Activated naive CD8-positive, alpha-beta T cell treated with anti-CD3 and anti-CD28 coated beads, Interleukin-2, amount 10 ng/mL, durations not matched to agents 7 days and 5 days (primary cell): ENCODE results near the gene DCST2. TPM values are rescaled to one million over a fixed set of nuclear protein-coding genes. Genes with fewer than 3 reads are reported as not detected.

Experiments used
- ATAC-seq: fragments of 150-1000 bp; cut with Tn5 transposase; one replicate; pipeline ENCODE4 v1.10.0; 2021; ENCODE audit warnings: low read depth, moderate library complexity
- POLR2A ChIA-PET: fragments of 350-600 bp; sonication (Branson Sonifier 250); formaldehyde crosslinking; loops from one replicate; lab custom pipeline; 2021; ENCODE audit warnings: antibody characterized with exemption; lab: Charles Lee
- DNase-seq: peaks from one replicate; pipeline ENCODE4 v3.0.0; 2021
- H3K27ac Mint-ChIP-seq: one replicate; pipeline ENCODE4 v1.8.0; 2022; ENCODE audit warnings: mild to moderate bottlenecking, mixed read lengths
- H3K27me3 Mint-ChIP-seq: one replicate; pipeline ENCODE4 v1.8.0; 2022; ENCODE audit warnings: mild to moderate bottlenecking, moderate library complexity, mixed read lengths
- H3K36me3 Mint-ChIP-seq: one replicate; pipeline ENCODE4 v1.8.0; 2021; ENCODE audit warnings: mild to moderate bottlenecking, mixed read lengths
- H3K4me1 Mint-ChIP-seq: one replicate; pipeline ENCODE4 v1.8.0; 2021; ENCODE audit warnings: mixed read lengths
- H3K4me3 Mint-ChIP-seq: one replicate; pipeline ENCODE4 v1.8.0; 2022; ENCODE audit warnings: mild to moderate bottlenecking, moderate library complexity, mixed read lengths
- H3K9me3 Mint-ChIP-seq: one replicate; pipeline ENCODE4 v1.8.0; 2021; ENCODE audit warnings: mixed read lengths
- total RNA-seq, 2 experiments: library from RNA; stranded (reverse); gene quantifications; one replicate each; pipeline ENCODE4 v1.2.3, GENCODE V29; 2021

DCST2 gene
- total RNA-seq, 2 experiments from 2014 or later = 0.91 to 1.4 TPM

DNA sequence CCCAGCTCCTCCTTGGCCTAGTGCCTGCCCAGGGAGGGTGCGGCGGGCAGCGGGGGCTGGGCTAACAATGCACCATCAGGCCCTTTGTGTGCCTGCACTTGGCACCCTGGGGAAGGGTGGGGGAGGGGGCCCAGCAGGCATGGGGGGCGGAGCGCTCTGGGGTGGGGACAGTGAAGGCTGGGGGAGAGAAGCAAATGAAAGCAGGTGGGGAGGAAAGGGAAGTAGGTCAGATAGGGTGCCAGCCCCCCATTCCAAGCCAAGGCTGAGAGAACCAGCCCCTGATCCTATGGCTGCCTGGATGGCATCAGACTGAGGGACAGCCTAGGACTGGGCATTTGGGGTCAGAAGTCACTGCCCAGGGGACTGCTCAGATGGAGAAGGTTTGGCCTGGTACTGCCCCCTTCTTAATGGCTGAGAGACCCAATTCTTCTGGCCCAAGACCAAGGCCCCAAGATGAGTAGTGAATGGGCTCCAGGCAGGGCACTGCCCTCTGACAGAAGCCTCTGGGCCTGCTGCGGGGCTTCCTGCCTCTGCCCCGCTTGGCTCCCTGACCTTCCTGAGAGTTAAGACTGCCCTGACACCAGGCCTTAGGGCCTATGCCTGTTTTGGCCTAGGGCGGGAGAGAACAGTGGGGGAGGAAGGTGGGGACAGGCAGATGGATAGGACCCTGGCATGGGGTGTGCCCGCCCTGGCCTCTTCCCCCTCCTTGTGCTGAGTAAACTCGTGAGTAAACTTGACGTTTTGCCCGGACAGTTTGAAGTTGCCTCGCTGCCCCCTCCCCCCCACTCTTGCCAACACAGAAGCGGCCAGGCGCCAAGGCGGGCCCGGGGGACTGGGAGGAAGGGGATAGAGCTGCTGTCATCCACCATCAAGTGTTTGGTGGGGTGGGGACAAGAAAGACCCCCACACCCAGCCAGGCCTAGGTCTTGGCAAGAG is 28.2 kb downstream of the DCST2 start:
- DNase-seq (no peak), ATAC-seq (no peak)
- Mint-ChIP-seq H3K27me3 (no peaks in the 10 kb centered on the region), H3K4me1 (peaks cover 45% of the 10 kb centered on the region), H3K9me3 (no peaks in the 10 kb centered on the region), H3K27ac (peak overlapping the region; percentile 97), H3K36me3 (no peaks in the 10 kb centered on the region), H3K4me3 (peak overlapping the region; percentile 39)
- POLR2A ChIA-PET = interaction anchor here (0.7 to 1.5 kb wide), 2 partner anchors 10 to 22 kb away, joined by 3 to 6 read pairs; partner anchors contain the start of gene FLAD1

DNA sequence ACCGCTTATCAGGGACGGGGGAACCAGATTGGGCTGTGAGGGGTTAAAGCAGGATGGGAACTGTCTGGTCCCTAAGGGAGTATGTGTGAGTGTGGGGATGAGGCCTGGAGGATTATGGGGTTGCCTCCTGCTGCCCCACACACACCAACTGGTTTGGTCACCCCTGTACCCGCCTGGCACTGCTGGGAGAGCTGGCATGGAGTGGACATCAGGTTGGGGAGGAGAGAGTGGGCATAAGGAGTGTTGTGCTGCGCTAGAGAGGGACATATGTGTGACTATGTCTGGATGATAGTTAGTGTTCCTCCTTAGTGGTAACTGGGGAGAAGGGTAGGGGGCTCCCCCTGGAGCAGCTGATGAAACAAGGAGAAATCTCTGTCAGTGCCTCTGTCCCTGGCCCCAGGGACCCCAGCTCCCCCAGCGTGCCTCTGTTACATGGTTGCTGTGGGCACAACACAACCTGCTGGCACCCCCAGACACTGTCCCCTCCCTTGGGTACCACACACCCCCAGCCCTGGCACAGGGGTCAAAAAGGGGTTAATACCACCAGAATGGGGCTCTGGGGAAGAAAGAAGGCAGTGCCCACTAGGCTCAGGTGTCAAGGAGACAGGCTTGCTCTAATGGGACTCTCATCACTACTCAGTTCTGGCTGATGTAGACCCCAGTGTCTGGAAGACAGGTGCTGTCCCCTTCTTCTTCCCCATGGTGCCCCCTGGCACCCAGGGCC is 29.1 kb downstream of the DCST2 start:
- Mint-ChIP-seq H3K27ac (peak overlapping the region; percentile 80), H3K4me1 (peaks cover 43% of the 10 kb centered on the region), H3K27me3 (no peaks in the 10 kb centered on the region), H3K9me3 (no peaks in the 10 kb centered on the region), H3K36me3 (no peaks in the 10 kb centered on the region), H3K4me3 (peak overlapping the region; percentile 97)
- no peak for ATAC-seq
- no peak for DNase-seq
- POLR2A ChIA-PET = interaction anchor here (1.1 to 1.5 kb wide), 3 partner anchors 8 to 21 kb away, joined by 3 to 4 read pairs (median 4); partner anchors contain the start of gene FLAD1

DNA sequence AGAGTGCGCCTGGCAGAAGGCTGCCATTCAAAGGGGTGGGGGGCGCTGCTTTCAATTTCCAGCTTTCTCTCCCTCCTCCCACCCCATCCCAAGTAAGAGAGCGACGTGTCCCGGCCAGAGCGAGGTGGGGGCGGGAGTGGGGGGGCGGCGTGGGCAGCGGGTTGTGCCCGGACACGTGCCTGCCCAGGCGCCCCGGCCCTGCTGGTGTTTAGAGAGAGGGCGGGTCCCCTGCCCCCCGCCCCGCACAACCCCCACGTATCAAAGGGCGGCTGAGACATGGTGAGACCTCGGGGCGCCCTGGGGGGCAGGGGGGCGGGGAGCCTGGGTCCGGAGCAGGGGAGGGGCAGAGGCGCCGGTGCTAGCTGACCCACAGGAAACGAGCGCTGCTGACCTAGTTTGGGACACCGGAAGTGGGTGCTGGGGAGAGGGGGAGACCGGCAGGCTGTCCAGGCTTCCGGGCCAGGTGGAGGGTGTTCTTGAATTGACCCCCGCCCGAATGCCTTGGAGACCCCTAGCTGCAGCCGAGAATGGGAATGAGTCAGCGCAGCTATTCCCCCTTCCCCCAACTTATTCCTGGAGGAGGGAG is 29.7 kb downstream of the DCST2 start:
- Mint-ChIP-seq H3K27ac (peak overlapping the region; percentile 91), H3K27me3 (no peaks in the 10 kb centered on the region), H3K4me1 (peaks cover 44% of the 10 kb centered on the region), H3K36me3 (no peaks in the 10 kb centered on the region), H3K4me3 (peak overlapping the region; percentile 97), H3K9me3 (no peaks in the 10 kb centered on the region)
- POLR2A ChIA-PET = interaction anchor here (1.1 to 1.5 kb wide), 4 partner anchors 8 to 255 kb away, joined by 3 to 4 read pairs (median 4); partner anchors contain the start of gene FLAD1
- no peak for ATAC-seq
- DNase-seq = no peak

DNA sequence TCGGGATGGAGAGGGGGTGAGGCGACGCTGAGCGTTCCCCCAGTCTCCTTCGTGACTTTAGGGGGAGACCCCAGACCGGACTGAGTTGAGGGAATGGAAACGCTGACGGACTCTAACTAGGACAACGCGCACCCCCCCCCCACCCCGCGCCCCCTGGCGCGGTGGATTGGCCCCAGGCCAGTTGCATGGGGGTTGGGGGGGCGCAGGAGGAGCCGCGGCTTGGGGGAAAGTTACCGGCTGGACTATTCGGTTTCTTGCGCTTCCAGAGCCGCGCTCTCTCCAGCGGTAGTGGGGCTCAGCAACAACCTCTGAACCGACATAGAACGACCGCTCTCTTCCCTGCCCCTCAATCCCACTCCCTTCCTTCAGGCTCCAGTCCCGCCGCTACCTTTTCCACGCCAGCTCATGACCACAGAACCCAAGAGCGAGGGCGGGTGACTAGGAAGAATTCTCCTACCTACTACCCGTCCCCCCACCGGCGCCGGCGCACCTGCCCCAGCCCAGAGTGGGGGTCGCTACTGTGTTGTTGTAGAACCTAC is 30.3 kb downstream of the DCST2 start:
- H3K9me3 Mint-ChIP-seq = no peaks in the 10 kb centered on the region
- peaks cover 44% of the 10 kb centered on the region for H3K4me1 Mint-ChIP-seq
- no peaks in the 10 kb centered on the region for H3K36me3 Mint-ChIP-seq
- H3K4me3 Mint-ChIP-seq = peak overlapping the region; percentile 97
- POLR2A ChIA-PET = interaction anchor here (1.1 to 1.5 kb wide), 5 partner anchors 9 to 255 kb away, joined by 3 to 4 read pairs (median 3); partner anchors contain the start of genes FLAD1 and PYGO2
- peak overlapping the region; percentile 91 for H3K27ac Mint-ChIP-seq
- ATAC-seq (no peak), DNase-seq (no peak)
- no peaks in the 10 kb centered on the region for H3K27me3 Mint-ChIP-seq

GRCh38 chr1:155002464-155003226 is 30.9 kb downstream of the DCST2 start, which contains the start of gene ZBTB7B:
Gene ZBTB7B (plus strand): TSS chr1:155002802. CDS start chr1:155014661, 11,859 bp downstream.
- POLR2A ChIA-PET = interaction anchor here (1.2 to 1.3 kb wide), 3 partner anchors 29 to 256 kb away, joined by 3 to 8 read pairs (median 3); partner anchors contain the start of gene PYGO2
- Mint-ChIP-seq H3K9me3 (no peaks in the 10 kb centered on the region), H3K36me3 (no peaks in the 10 kb centered on the region), H3K4me1 (peaks cover 49% of the 10 kb centered on the region), H3K27ac (peak within 1 kb of the TSS; percentile 99), H3K4me3 (peak within 1 kb of the TSS; percentile 99), H3K27me3 (no peaks in the 10 kb centered on the region)
- DNase-seq (no peak), ATAC-seq (no peak)

- no peaks in the 10 kb centered on the region for H3K36me3 Mint-ChIP-seq
- POLR2A ChIA-PET = interaction anchor here (0.7 to 3.8 kb wide), 8 partner anchors 9 to 65 kb away, joined by 3 to 22 read pairs (median 4); partner anchors contain the start of genes PBXIP1, PMVK and PYGO2
- peak; percentile 68 for ATAC-seq
- no peaks in the 10 kb centered on the region for H3K9me3 Mint-ChIP-seq
- peak overlapping the region; percentile 99 for H3K27ac Mint-ChIP-seq
- H3K27me3 Mint-ChIP-seq = no peaks in the 10 kb centered on the region
- peak overlapping the region; percentile 99 for H3K4me3 Mint-ChIP-seq
- H3K4me1 Mint-ChIP-seq = peaks cover 52% of the 10 kb centered on the region
- peak; percentile 96 for DNase-seq
These were observed 31.7 kb downstream of the DCST2 start for GRCh38 chr1:155001675-155002463.

DNA sequence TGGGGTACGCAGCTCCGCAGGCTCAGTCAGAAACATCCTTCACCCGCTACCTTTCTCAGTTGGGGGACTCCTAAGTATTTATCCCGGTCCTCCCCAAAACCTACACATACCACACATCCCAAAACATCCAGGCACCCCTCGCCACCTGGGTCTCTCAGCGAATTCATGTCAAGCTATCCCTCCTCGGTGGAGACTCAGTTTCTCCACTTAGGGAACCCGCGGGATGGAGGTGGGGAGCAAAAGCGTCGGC is 32.2 kb downstream of the DCST2 start:
- Mint-ChIP-seq H3K4me3 (peak overlapping the region; percentile 99), H3K27me3 (no peaks in the 10 kb centered on the region), H3K36me3 (no peaks in the 10 kb centered on the region), H3K4me1 (peaks cover 47% of the 10 kb centered on the region), H3K27ac (peak overlapping the region; percentile 88), H3K9me3 (no peaks in the 10 kb centered on the region)
- POLR2A ChIA-PET = interaction anchor here (0.7 to 3.8 kb wide), 7 partner anchors 9 to 65 kb away, joined by 3 to 22 read pairs (median 4); partner anchors contain the start of genes PBXIP1 and PMVK
- DNase-seq (no peak), ATAC-seq (no peak)

GRCh38 chr1:155000726-155001424 is 32.7 kb downstream of the DCST2 start:
- peak overlapping the region; percentile 99 for H3K4me3 Mint-ChIP-seq
- ATAC-seq (peak; percentile 52), DNase-seq (peak; percentile 90)
- no peaks in the 10 kb centered on the region for H3K9me3 Mint-ChIP-seq
- H3K4me1 Mint-ChIP-seq = peaks cover 45% of the 10 kb centered on the region
- H3K36me3 Mint-ChIP-seq = no peaks in the 10 kb centered on the region
- peak overlapping the region; percentile 88 for H3K27ac Mint-ChIP-seq
- H3K27me3 Mint-ChIP-seq = no peaks in the 10 kb centered on the region
- POLR2A ChIA-PET = interaction anchor here (0.7 to 3.8 kb wide), 12 partner anchors 10 to 64 kb away, joined by 3 to 30 read pairs (median 6); partner anchors contain the start of genes ADAM15, CKS1B, FLAD1 and PBXIP1

GRCh38 chr1:155000411-155000725 is 33.2 kb downstream of the DCST2 start:
- DNase-seq = no peak
- POLR2A ChIA-PET = interaction anchor here (1.3 to 3.8 kb wide), 7 partner anchors 11 to 51 kb away, joined by 3 to 30 read pairs (median 10); partner anchors contain the start of genes ADAM15, CKS1B, FLAD1 and PBXIP1

GRCh38 chr1:154999571-155000410 is 33.8 kb downstream of the DCST2 start:
- peaks cover 44% of the 10 kb centered on the region for H3K4me1 Mint-ChIP-seq
- H3K9me3 Mint-ChIP-seq = no peaks in the 10 kb centered on the region
- no peak for DNase-seq
- peak overlapping the region; percentile 90 for H3K27ac Mint-ChIP-seq
- POLR2A ChIA-PET = interaction anchor here (1.3 to 3.8 kb wide), 7 partner anchors 12 to 51 kb away, joined by 3 to 30 read pairs (median 10); partner anchors contain the start of genes ADAM15, CKS1B, FLAD1 and PBXIP1
- H3K36me3 Mint-ChIP-seq = no peaks in the 10 kb centered on the region
- no peak for ATAC-seq
- no peaks in the 10 kb centered on the region for H3K27me3 Mint-ChIP-seq
- H3K4me3 Mint-ChIP-seq = peak overlapping the region; percentile 99

More at GRCh38 chr1:155000411-155000725, 33.2 kb downstream of the DCST2 start:
- Mint-ChIP-seq H3K4me3 (peak overlapping the region; percentile 99), H3K9me3 (no peaks in the 10 kb centered on the region), H3K4me1 (peaks cover 43% of the 10 kb centered on the region), H3K27me3 (no peaks in the 10 kb centered on the region), H3K36me3 (no peaks in the 10 kb centered on the region), H3K27ac (peak overlapping the region; percentile 90)
- ATAC-seq = no peak
